ENCODE data around the gene CFAP299.

The CFAP299 gene

DNA sequence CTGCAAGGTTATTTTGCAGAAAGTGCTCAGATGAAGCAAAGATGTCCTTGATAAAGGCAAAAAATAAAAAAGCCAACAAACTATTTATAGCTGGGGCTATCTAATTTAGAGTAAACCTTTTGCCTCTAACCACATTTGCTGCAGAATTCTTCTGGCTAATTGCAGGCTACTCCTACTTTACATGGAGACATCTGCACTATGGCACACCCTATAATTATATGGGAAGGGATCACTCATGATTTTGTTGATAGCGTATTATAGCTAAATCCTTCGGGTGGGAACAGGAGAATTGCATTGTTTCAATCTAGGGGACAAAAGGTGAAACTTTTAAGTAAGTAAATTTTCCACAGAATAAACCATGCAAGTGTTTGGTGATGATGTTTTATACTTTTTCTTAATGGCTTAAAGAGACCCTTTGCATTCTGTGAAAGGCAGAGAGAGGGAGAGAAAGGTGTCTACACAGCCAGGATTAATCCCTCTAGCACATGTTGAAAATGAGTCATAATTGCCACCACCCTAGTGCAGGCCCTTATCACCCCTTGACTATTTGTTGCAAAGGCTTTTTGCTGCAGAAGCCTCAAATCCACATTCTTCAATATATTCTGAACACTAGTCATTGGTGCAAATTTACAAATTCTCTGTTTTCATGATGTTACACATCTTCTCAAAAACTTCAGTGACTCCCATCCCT, 473.7 kb downstream of the CFAP299 start:
- no peak overlapping the region for H3K27ac ChIP-seq (replicated peaks; ENCODE audit: low read length)
- no peaks in the 10 kb centered on the region for H3K36me3 ChIP-seq (replicated peaks in 1 of 2; ENCODE audit: control insufficient read depth in 2 of 2, insufficient read depth in 2 of 2, low read length in 2 of 2)
- no peak overlapping the region for H3K4me2 ChIP-seq (ENCODE audit: insufficient read depth, low read length, poor library complexity, severe bottlenecking)
- H2AK5ac ChIP-seq (ENCODE audit: low read depth, low read length) = no peak overlapping the region
- H2BK120ac ChIP-seq (ENCODE audit: low read depth, low read length) = no peak overlapping the region
- H3K27me3 ChIP-seq (ENCODE audit: control insufficient read depth in 3 of 3, insufficient read depth in 3 of 3, low read depth in 1 of 3, low read length in 3 of 3) = no peaks in the 10 kb centered on the region
- H3K18ac ChIP-seq (ENCODE audit: low read length) = no peak overlapping the region
- DNase-seq (ENCODE audit: low spot score) = no peak
- no peak overlapping the region for H2BK5ac ChIP-seq (ENCODE audit: low read length)
- no peak overlapping the region for H3K4ac ChIP-seq (ENCODE audit: low read length)
- no peaks in the 10 kb centered on the region for H3K4me1 ChIP-seq (ENCODE audit: control insufficient read depth in 2 of 2, insufficient read depth in 1 of 2, low read depth in 1 of 2, low read length in 2 of 2)
- H4K91ac ChIP-seq (ENCODE audit: low read depth, low read length, poor library complexity) = no peak overlapping the region
- no peak overlapping the region for H3K14ac ChIP-seq (ENCODE audit: low read length)
- no peaks in the 10 kb centered on the region for H3K9me3 ChIP-seq (replicated peaks in 1 of 2; ENCODE audit: control insufficient read depth in 2 of 2, insufficient read depth in 1 of 2, low read depth in 1 of 2, low read length in 2 of 2)
- no peak overlapping the region for H2BK12ac ChIP-seq (ENCODE audit: low read length)
- H2BK15ac ChIP-seq (ENCODE audit: low read length) = no peak overlapping the region
- H3K23ac ChIP-seq (ENCODE audit: low read depth, low read length, poor library complexity) = no peak overlapping the region
- no CpG with 5 or more reads among the region's 2 CpGs for WGBS, 2 donors (ENCODE audit: extremely low coverage in 2 of 2, insufficient read length in 2 of 2, insufficient replicate concordance in 1 of 2)
- no peak overlapping the region for H3K4me3 ChIP-seq (ENCODE audit: low read length in 2 of 2)
- no peak overlapping the region for H3K9ac ChIP-seq (ENCODE audit: low read depth, low read length, poor library complexity)
- no peak overlapping the region for H4K8ac ChIP-seq (ENCODE audit: low read depth, low read length)
- H2AFZ ChIP-seq (ENCODE audit: low read length) = no peak overlapping the region
- H3K79me1 ChIP-seq (ENCODE audit: low read depth, low read length) = no peaks in the 10 kb centered on the region

GRCh38 chr4:80811406-80811805, 475.9 kb downstream of the CFAP299 start:
- no peak overlapping the region for H3K23ac ChIP-seq (ENCODE audit: low read depth, low read length, poor library complexity)
- H3K4me1 ChIP-seq (ENCODE audit: control insufficient read depth in 2 of 2, insufficient read depth in 1 of 2, low read depth in 1 of 2, low read length in 2 of 2) = no peaks in the 10 kb centered on the region
- H3K4me3 ChIP-seq (ENCODE audit: low read length in 2 of 2) = no peak overlapping the region
- H4K91ac ChIP-seq (ENCODE audit: low read depth, low read length, poor library complexity) = no peak overlapping the region
- no peaks in the 10 kb centered on the region for H3K36me3 ChIP-seq (replicated peaks in 1 of 2; ENCODE audit: control insufficient read depth in 2 of 2, insufficient read depth in 2 of 2, low read length in 2 of 2)
- no peak overlapping the region for H3K9ac ChIP-seq (ENCODE audit: low read depth, low read length, poor library complexity)
- H3K4me2 ChIP-seq (ENCODE audit: insufficient read depth, low read length, poor library complexity, severe bottlenecking) = no peak overlapping the region
- no peak overlapping the region for H4K8ac ChIP-seq (ENCODE audit: low read depth, low read length)
- H2BK15ac ChIP-seq (ENCODE audit: low read length) = no peak overlapping the region
- no peak overlapping the region for H3K14ac ChIP-seq (ENCODE audit: low read length)
- H2AK5ac ChIP-seq (ENCODE audit: low read depth, low read length) = no peak overlapping the region
- H2BK120ac ChIP-seq (ENCODE audit: low read depth, low read length) = no peak overlapping the region
- H3K4ac ChIP-seq (ENCODE audit: low read length) = no peak overlapping the region
- no peaks in the 10 kb centered on the region for H3K27me3 ChIP-seq (ENCODE audit: control insufficient read depth in 3 of 3, insufficient read depth in 3 of 3, low read depth in 1 of 3, low read length in 3 of 3)
- no CpG with 5 or more reads among the region's 3 CpGs for WGBS, 2 donors (ENCODE audit: extremely low coverage in 2 of 2, insufficient read length in 2 of 2, insufficient replicate concordance in 1 of 2)
- no peaks in the 10 kb centered on the region for H3K79me1 ChIP-seq (ENCODE audit: low read depth, low read length)
- no peak overlapping the region for H3K18ac ChIP-seq (ENCODE audit: low read length)
- H3K9me3 ChIP-seq (replicated peaks in 1 of 2; ENCODE audit: control insufficient read depth in 2 of 2, insufficient read depth in 1 of 2, low read depth in 1 of 2, low read length in 2 of 2) = no peaks in the 10 kb centered on the region
- H2AFZ ChIP-seq (ENCODE audit: low read length) = no peak overlapping the region
- no peak overlapping the region for H2BK5ac ChIP-seq (ENCODE audit: low read length)
- H3K27ac ChIP-seq (replicated peaks; ENCODE audit: low read length) = no peak overlapping the region
- DNase-seq (ENCODE audit: low spot score) = no peak
- H2BK12ac ChIP-seq (ENCODE audit: low read length) = no peak overlapping the region

- H3K79me1 ChIP-seq (ENCODE audit: low read depth, low read length) = no peaks in the 10 kb centered on the region
- DNase-seq (ENCODE audit: low spot score) = no peak
- H4K8ac ChIP-seq (ENCODE audit: low read depth, low read length) = no peak overlapping the region
- no peak overlapping the region for H3K18ac ChIP-seq (ENCODE audit: low read length)
- no peak overlapping the region for H3K4ac ChIP-seq (ENCODE audit: low read length)
- no peak overlapping the region for H4K91ac ChIP-seq (ENCODE audit: low read depth, low read length, poor library complexity)
- H2BK12ac ChIP-seq (ENCODE audit: low read length) = no peak overlapping the region
- H3K36me3 ChIP-seq (replicated peaks in 1 of 2; ENCODE audit: control insufficient read depth in 2 of 2, insufficient read depth in 2 of 2, low read length in 2 of 2) = no peaks in the 10 kb centered on the region
- H3K27ac ChIP-seq (replicated peaks; ENCODE audit: low read length) = no peak overlapping the region
- no peak overlapping the region for H3K14ac ChIP-seq (ENCODE audit: low read length)
- no peak overlapping the region for H2AFZ ChIP-seq (ENCODE audit: low read length)
- no peak overlapping the region for H2AK5ac ChIP-seq (ENCODE audit: low read depth, low read length)
- no peaks in the 10 kb centered on the region for H3K27me3 ChIP-seq (ENCODE audit: control insufficient read depth in 3 of 3, insufficient read depth in 3 of 3, low read depth in 1 of 3, low read length in 3 of 3)
- H2BK15ac ChIP-seq (ENCODE audit: low read length) = no peak overlapping the region
- no peak overlapping the region for H3K4me3 ChIP-seq (ENCODE audit: low read length in 2 of 2)
- H2BK120ac ChIP-seq (ENCODE audit: low read depth, low read length) = no peak overlapping the region
- no peak overlapping the region for H3K4me2 ChIP-seq (ENCODE audit: insufficient read depth, low read length, poor library complexity, severe bottlenecking)
- H3K9ac ChIP-seq (ENCODE audit: low read depth, low read length, poor library complexity) = no peak overlapping the region
- H3K23ac ChIP-seq (ENCODE audit: low read depth, low read length, poor library complexity) = no peak overlapping the region
- H3K4me1 ChIP-seq (ENCODE audit: control insufficient read depth in 2 of 2, insufficient read depth in 1 of 2, low read depth in 1 of 2, low read length in 2 of 2) = no peaks in the 10 kb centered on the region
- no peak overlapping the region for H2BK5ac ChIP-seq (ENCODE audit: low read length)
- no peaks in the 10 kb centered on the region for H3K9me3 ChIP-seq (replicated peaks in 1 of 2; ENCODE audit: control insufficient read depth in 2 of 2, insufficient read depth in 1 of 2, low read depth in 1 of 2, low read length in 2 of 2)
Measured at GRCh38 chr4:80812145-80812544, 476.6 kb downstream of the CFAP299 start.

DNA sequence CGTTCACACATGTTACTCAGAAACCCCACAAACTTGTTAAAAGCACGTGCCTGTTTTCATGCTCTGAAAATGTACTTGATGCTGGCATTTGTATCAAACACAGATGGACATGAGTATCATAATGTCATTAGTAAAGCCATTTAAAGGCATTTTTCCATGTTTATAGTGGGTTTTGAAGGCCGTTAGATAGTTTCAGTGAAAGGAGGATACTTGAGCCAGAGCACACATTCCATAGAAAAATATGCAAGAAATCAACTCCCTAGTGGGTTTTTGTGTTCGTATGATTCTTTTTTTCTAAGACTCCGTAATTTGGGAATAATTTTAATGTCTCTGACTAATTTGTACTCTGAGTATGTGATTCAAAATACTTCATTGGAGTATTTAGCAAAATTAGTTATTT, 478.7 kb downstream of the CFAP299 start:
- Histone ChIP-seq H2AFZ (ENCODE audit: low read length) (no peak overlapping the region), H3K4ac (ENCODE audit: low read length) (no peak overlapping the region), H3K23ac (ENCODE audit: low read depth, low read length, poor library complexity) (no peak overlapping the region), H2BK15ac (ENCODE audit: low read length) (no peak overlapping the region), H3K14ac (ENCODE audit: low read length) (no peak overlapping the region), H4K91ac (ENCODE audit: low read depth, low read length, poor library complexity) (no peak overlapping the region), H3K9me3 (replicated peaks in 1 of 2; ENCODE audit: control insufficient read depth in 2 of 2, insufficient read depth in 1 of 2, low read depth in 1 of 2, low read length in 2 of 2) (no peaks in the 10 kb centered on the region), H4K8ac (ENCODE audit: low read depth, low read length) (no peak overlapping the region), H3K27ac (replicated peaks; ENCODE audit: low read length) (no peak overlapping the region), H3K4me2 (ENCODE audit: insufficient read depth, low read length, poor library complexity, severe bottlenecking) (no peak overlapping the region), H3K9ac (ENCODE audit: low read depth, low read length, poor library complexity) (no peak overlapping the region), H2BK120ac (ENCODE audit: low read depth, low read length) (no peak overlapping the region), H2BK12ac (ENCODE audit: low read length) (no peak overlapping the region), H3K27me3 (ENCODE audit: control insufficient read depth in 3 of 3, insufficient read depth in 3 of 3, low read depth in 1 of 3, low read length in 3 of 3) (no peaks in the 10 kb centered on the region), H3K79me1 (ENCODE audit: low read depth, low read length) (no peaks in the 10 kb centered on the region), H3K4me1 (ENCODE audit: control insufficient read depth in 2 of 2, insufficient read depth in 1 of 2, low read depth in 1 of 2, low read length in 2 of 2) (no peaks in the 10 kb centered on the region), H2BK5ac (ENCODE audit: low read length) (no peak overlapping the region), H3K4me3 (ENCODE audit: low read length in 2 of 2) (no peak overlapping the region), H2AK5ac (ENCODE audit: low read depth, low read length) (no peak overlapping the region), H3K36me3 (replicated peaks in 1 of 2; ENCODE audit: control insufficient read depth in 2 of 2, insufficient read depth in 2 of 2, low read length in 2 of 2) (no peaks in the 10 kb centered on the region), H3K18ac (ENCODE audit: low read length) (no peak overlapping the region)
- no CpG with 5 or more reads among the region's 5 CpGs for WGBS, 2 donors (ENCODE audit: extremely low coverage in 2 of 2, insufficient read length in 2 of 2, insufficient replicate concordance in 1 of 2)
- DNase-seq (ENCODE audit: low spot score) = no peak

Measured in neuronal stem cell (in vitro differentiated cells).